ENCODE results near the gene CEP85.

- no peak for TF ChIP-seq MAX (IDR thresholded peaks at IDR 0.05)
- no peak for TF ChIP-seq EZH2phosphoT487 (IDR thresholded peaks at IDR 0.05; ENCODE audit: borderline replicate concordance)
- no peak for TF ChIP-seq CTCF (IDR thresholded peaks at IDR 0.05 in 2 of 3, conservative IDR thresholded peaks at IDR 0.05 in 1 of 3; ENCODE audit: borderline replicate concordance in 1 of 3, insufficient read depth in 1 of 3, low read depth in 2 of 3, low read length in 2 of 3)
- TF ChIP-seq ZNF274 (IDR thresholded peaks at IDR 0.05; ENCODE audit: low read depth, low read length) = no peak
- TF ChIP-seq CBX3 (IDR thresholded peaks at IDR 0.05; ENCODE audit: low read depth) = no peak
- no peak for TF ChIP-seq JUND (IDR thresholded peaks at IDR 0.05)
- no peak for TF ChIP-seq ZFX (IDR thresholded peaks at IDR 0.05)
Observed at GRCh38 chr1:26283279-26283853, 49.4 kb downstream of the CEP85 start.
